H1 (cell line): ENCODE data around the gene FAM234A. TPM values are rescaled to one million over a fixed set of nuclear protein-coding genes. Genes with fewer than 3 reads are reported as not detected.

Source experiments
- CTCF ChIA-PET: fragments of 300-600 bp; sonication (Branson Sonifier 250); formaldehyde crosslinking; loops from one replicate; lab custom pipeline; 2021; ENCODE audit not compliant: partially characterized antibody; lab: Charles Lee
- POLR2A ChIA-PET: fragments of 300-600 bp; sonication (Branson Sonifier 250); formaldehyde crosslinking; loops from one replicate; lab custom pipeline; 2021; ENCODE audit warnings: inconsistent platforms; ENCODE audit not compliant: partially characterized antibody; lab: Charles Lee
- DNase-seq, 2 experiments: peaks; one replicate each; pipeline versions ENCODE4 v3.0.0 to v3.0.0-alpha.2; 2010 to 2022; ENCODE audit warnings: low spot score in 2 of 2, low read depth in 1 of 2, mixed read lengths in 1 of 2
- FAIRE-seq: peaks from 2 replicates; lab custom pipeline; 2011; peaks lifted over from hg19 to GRCh38; lab: Jason Lieb, UNC
- H2AFZ ChIP-seq: 2 replicates; pipeline ENCODE4 v1.8.1; 2012; ENCODE audit warnings: low read length, inconsistent platforms
- H2AK5ac ChIP-seq: 2 replicates; pipeline ENCODE4 v1.6.1; 2013; ENCODE audit warnings: low read depth, low read length
- H2BK120ac ChIP-seq: replicated peaks from 2 replicates; pipeline ENCODE3; 2013; ENCODE audit warnings: low read depth, low read length, inconsistent platforms
- H2BK12ac ChIP-seq: 2 replicates; pipeline ENCODE4 v1.6.1; 2013; ENCODE audit warnings: low read depth, low read length
- H2BK15ac ChIP-seq: 2 replicates; pipeline ENCODE4 v1.6.1; 2013; ENCODE audit warnings: low read length
- H2BK20ac ChIP-seq: 2 replicates; pipeline ENCODE4 v1.6.1; 2013; ENCODE audit warnings: low read length
- H2BK5ac ChIP-seq: 2 replicates; pipeline ENCODE4 v1.6.1; 2013; ENCODE audit warnings: low read depth, low read length
- H3K14ac ChIP-seq: 2 replicates; pipeline ENCODE4 v1.6.1; 2013; ENCODE audit warnings: inconsistent platforms; ENCODE audit not compliant: insufficient read length
- H3K18ac ChIP-seq: 2 replicates; pipeline ENCODE4 v1.6.1; 2013; ENCODE audit warnings: low read length; ENCODE audit errors: extremely low read depth
- H3K23ac ChIP-seq: 2 replicates; pipeline ENCODE4 v1.6.1; 2013; ENCODE audit warnings: inconsistent platforms; ENCODE audit not compliant: insufficient read length
- H3K23me2 ChIP-seq: 2 replicates; pipeline ENCODE4 v1.6.1; 2013; ENCODE audit warnings: low read depth, low read length
- H3K27ac ChIP-seq: 2 replicates; pipeline ENCODE4 v1.6.1; 2011; ENCODE audit warnings: low read depth, low read length, inconsistent platforms
- H3K27me3 ChIP-seq, 4 experiments: replicated peaks in 1 of 4; 1 replicate in 1 of 4; 2 replicates in 3 of 4; pipeline versions ENCODE4 v1.6.1 to v1.8.1; 2011 to 2013; ENCODE audit warnings: low read length in 3 of 4, mild to moderate bottlenecking in 3 of 4, inconsistent platforms in 2 of 4, mixed read lengths in 2 of 4, moderate library complexity in 1 of 4; ENCODE audit not compliant: control insufficient read depth in 3 of 4, insufficient read depth in 3 of 4; ENCODE audit errors: extremely low read depth in 1 of 4
- H3K36me3 ChIP-seq, 4 experiments: 2 replicates each; pipeline versions ENCODE4 v1.6.1 to v1.8.1; 2011 to 2013; ENCODE audit warnings: mild to moderate bottlenecking in 4 of 4, low read length in 3 of 4, moderate library complexity in 2 of 4, control low read depth in 1 of 4, inconsistent platforms in 1 of 4; ENCODE audit not compliant: insufficient read depth in 4 of 4, control insufficient read depth in 2 of 4
- H3K4ac ChIP-seq: replicated peaks from 2 replicates; pipeline ENCODE3; 2013; ENCODE audit warnings: low read length, low read depth, mixed read lengths, inconsistent platforms; ENCODE audit not compliant: insufficient read length
- H3K4me1 ChIP-seq, 4 experiments: replicated peaks in 1 of 4; 1 replicate in 1 of 4; 2 replicates in 3 of 4; pipeline versions ENCODE4 v1.6.1 to v1.8.1; 2011 to 2013; ENCODE audit warnings: low read length in 3 of 4, inconsistent platforms in 2 of 4, mixed read lengths in 1 of 4; ENCODE audit not compliant: insufficient read depth in 4 of 4, control insufficient read depth in 3 of 4
- H3K4me2 ChIP-seq, 2 experiments: 2 replicates each; pipeline versions ENCODE4 v1.6.1 to v1.8.1; 2011 to 2013; ENCODE audit warnings: low read depth in 2 of 2, low read length in 2 of 2, control low read depth in 1 of 2, inconsistent platforms in 1 of 2, mild to moderate bottlenecking in 1 of 2; ENCODE audit not compliant: insufficient read depth in 1 of 2
- H3K4me3 ChIP-seq, 4 experiments: fragments of 200-600, 300-600 bp in 1 of 4; sonication (generic), shearing (Covaris generic), sonication (Bioruptor Twin) in 1 of 4; 2 replicates each; pipeline versions ENCODE4 v1.5.1 to v1.8.1; 2011 to 2016; ENCODE audit warnings: low read length in 4 of 4, low read depth in 3 of 4, control low read depth in 2 of 4, inconsistent platforms in 2 of 4, mild to moderate bottlenecking in 2 of 4, mixed read lengths in 1 of 4, moderate library complexity in 1 of 4; ENCODE audit not compliant: insufficient read depth in 2 of 4; ENCODE audit errors: extremely low read depth in 1 of 4
- H3K56ac ChIP-seq: replicated peaks from 2 replicates; pipeline ENCODE3; 2013; ENCODE audit warnings: low read depth, mild to moderate bottlenecking, mixed read lengths, low read length, inconsistent platforms; ENCODE audit not compliant: insufficient read length
- H3K79me1 ChIP-seq: 2 replicates; pipeline ENCODE4 v1.6.1; 2013; ENCODE audit warnings: low read depth, low read length, control low read depth
- H3K79me2 ChIP-seq, 2 experiments: 2 replicates each; pipeline versions ENCODE4 v1.6.1 to v1.8.1; 2012 to 2013; ENCODE audit warnings: low read length in 2 of 2, mild to moderate bottlenecking in 2 of 2, inconsistent platforms in 1 of 2; ENCODE audit not compliant: insufficient read depth in 2 of 2, control insufficient read depth in 1 of 2
- H3K9ac ChIP-seq, 4 experiments: replicated peaks in 1 of 4; 1 replicate in 1 of 4; 2 replicates in 3 of 4; pipeline versions ENCODE4 v1.6.1 to v1.8.1; 2011 to 2013; ENCODE audit warnings: low read depth in 3 of 4, low read length in 3 of 4, control low read depth in 2 of 4, mild to moderate bottlenecking in 2 of 4, moderate library complexity in 2 of 4, inconsistent platforms in 1 of 4; ENCODE audit errors: extremely low read depth in 1 of 4
- H3K9me3 ChIP-seq, 2 experiments: 2 replicates each; pipeline versions ENCODE4 v1.6.1 to v1.8.1; 2012 to 2013; ENCODE audit warnings: mild to moderate bottlenecking in 2 of 2, moderate library complexity in 2 of 2, control low read depth in 1 of 2, inconsistent platforms in 1 of 2, low read depth in 1 of 2, low read length in 1 of 2, mixed read lengths in 1 of 2; ENCODE audit not compliant: insufficient read depth in 2 of 2
- H4K20me1 ChIP-seq, 2 experiments: replicated peaks in 1 of 2; 2 replicates each; pipeline versions ENCODE3 to v1.8.1; 2011 to 2013; ENCODE audit warnings: inconsistent platforms in 2 of 2, low read length in 2 of 2, mild to moderate bottlenecking in 1 of 2; ENCODE audit not compliant: insufficient read depth in 2 of 2, control insufficient read depth in 1 of 2
- H4K5ac ChIP-seq: 2 replicates; pipeline ENCODE4 v1.6.1; 2013; ENCODE audit warnings: low read length, low read depth, mixed read lengths, inconsistent platforms; ENCODE audit not compliant: insufficient read length
- H4K8ac ChIP-seq: 2 replicates; pipeline ENCODE4 v1.8.0; 2013; ENCODE audit warnings: mild to moderate bottlenecking, moderate library complexity, low read length, inconsistent platforms; ENCODE audit not compliant: insufficient read depth; ENCODE audit errors: extremely low read depth
- H4K91ac ChIP-seq: replicated peaks from 2 replicates; pipeline ENCODE3; 2013; ENCODE audit warnings: low read length, mixed read lengths, inconsistent platforms; ENCODE audit not compliant: insufficient read length
- BCL11A ChIP-seq, 2 experiments: IDR thresholded peaks; one replicate each; pipeline ENCODE4 v1.6.1; 2011; ENCODE audit warnings: low read depth in 2 of 2, low read length in 2 of 2, mild to moderate bottlenecking in 2 of 2
- CBX5 ChIP-seq: fragments of 300-800, 300-1000 bp; sonication (generic); IDR thresholded peaks from 2 replicates; pipeline ENCODE4 v1.7.1; 2016; ENCODE audit warnings: antibody characterized with exemption, low read length, low read depth
- CBX8 ChIP-seq: fragments of 300-800, 300-1000 bp; sonication (generic); IDR thresholded peaks from 2 replicates; pipeline ENCODE4 v1.7.1; 2016; ENCODE audit warnings: low read depth, low read length, borderline replicate concordance
- CHD1 ChIP-seq: IDR thresholded peaks from 2 replicates; pipeline ENCODE4 v1.6.1; 2012; ENCODE audit warnings: low read depth, low read length, improper control_type of control experiment
- CHD2 ChIP-seq: IDR thresholded peaks from 2 replicates; pipeline ENCODE4 v1.6.1; 2012; ENCODE audit warnings: low read length, improper control_type of control experiment
- JUND ChIP-seq: IDR thresholded peaks from 2 replicates; pipeline ENCODE4 v1.6.1; 2011; ENCODE audit warnings: mild to moderate bottlenecking, improper control_type of control experiment, low read length
- RNF2 ChIP-seq: fragments of 200-900, 300-1000 bp; sonication (generic); IDR thresholded peaks from 2 replicates; pipeline ENCODE4 v1.7.1; 2016; ENCODE audit warnings: borderline replicate concordance, low read depth, mild to moderate bottlenecking, antibody characterized with exemption, low read length; ENCODE audit not compliant: poor library complexity, severe bottlenecking; ENCODE audit errors: missing control alignments
- SIX5 ChIP-seq: IDR thresholded peaks from 2 replicates; pipeline ENCODE4 v1.6.1; 2011; ENCODE audit warnings: mild to moderate bottlenecking, low read depth, low read length
- TEAD4 ChIP-seq: IDR thresholded peaks from 2 replicates; pipeline ENCODE4 v1.6.1; 2012; ENCODE audit warnings: low read depth, low read length, inconsistent platforms, mixed read lengths
- WGBS, 2 experiments: shearing (Covaris generic) in 1 of 2; methylation state at CpG; one replicate each; pipeline versions ENCODE4 v1.1.6 to v1.1.7; 2013 to 2015; ENCODE audit warnings: low lambda C conversion rate in 2 of 2, mixed read lengths in 2 of 2, inconsistent platforms in 1 of 2, low coverage in 1 of 2, missing lambda C conversion rate in 1 of 2; ENCODE audit not compliant: insufficient replicate concordance in 2 of 2, insufficient coverage in 1 of 2, insufficient read length in 1 of 2; ENCODE audit errors: extremely low coverage in 1 of 2, missing lambda C conversion rate in 1 of 2; 5-methylcytosine and 5-hydroxymethylcytosine counted together
- polyA plus RNA-seq, 7 experiments: library from polyadenylated mRNA; depleted of rRNA in 3 of 7; stranded (reverse) in 5 of 7; unstranded in 2 of 7; fragments of >200 nt in 5 of 7; fragments of 200-250 nt in 2 of 7; gene quantifications; 1 replicate in 5 of 7; 2 replicates in 1 of 7; 4 replicates in 1 of 7; pipeline versions ENCODE4 v1.2.1 to v1.2.3, GENCODE V29; 2011 to 2013; ENCODE audit warnings: missing spikeins in 2 of 7, mixed read lengths in 2 of 7
- total RNA-seq: library from RNA; stranded (reverse); fragmentation: NEBNext Ultra II Directional; extraction: Animal tissue kit (Norgen Biotek cat#: 25700); gene quantifications from 2 replicates; pipeline ENCODE4 v1.2.1, GENCODE V29; 2021
- TF ChIP-seq, protein P1 (sequence below): IDR thresholded peaks from 2 replicates; pipeline ENCODE4 v1.6.1; 2012; ENCODE audit warnings: low read length, inconsistent platforms
- TF ChIP-seq, protein P2 (sequence below): IDR thresholded peaks from 2 replicates; pipeline ENCODE4 v1.6.1; 2011; ENCODE audit warnings: low read length, improper control_type of control experiment

Gene FAM234A
- total and polyA plus RNA-seq, 2 of the 8 experiments (the other 6 are each of a cell fraction or from before 2014, with no cell fraction given) = 80.6 to 104 TPM

DNA sequence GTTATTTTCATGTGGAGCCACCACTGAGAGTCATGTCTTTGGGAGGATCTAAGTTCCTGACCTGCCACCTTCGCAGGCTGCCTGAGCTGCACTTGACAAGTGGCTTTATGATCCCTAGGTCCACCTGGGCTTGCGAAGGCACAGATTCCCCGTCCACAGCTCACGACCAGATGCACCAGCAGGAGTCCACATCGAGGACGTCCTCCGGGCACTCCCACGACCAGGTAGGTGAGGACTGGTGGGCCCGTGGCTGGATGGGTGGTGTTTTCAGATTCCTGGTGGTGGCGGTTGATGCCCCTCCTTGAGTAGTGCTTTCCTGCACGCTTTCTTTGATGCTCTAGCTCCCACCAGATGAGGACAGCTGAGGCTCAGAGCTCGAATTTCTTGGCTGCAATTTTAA lies 14.8 kb downstream of the FAM234A start:
- peaks cover 0 to 4% (median 3%) of the 10 kb centered on the region in 4 experiments; a peak in 2 of 8 replicates for H3K36me3 ChIP-seq
- no peaks in the 10 kb centered on the region for H3K23me2 ChIP-seq
- H3K56ac ChIP-seq = no peak overlapping the region
- H3K79me1 ChIP-seq = peaks cover 3% of the 10 kb centered on the region
- H3K23ac ChIP-seq = no peak overlapping the region
- no peak for DNase-seq
- H2BK15ac ChIP-seq = no peak overlapping the region
- H3K27ac ChIP-seq = no peak overlapping the region
- no peaks in the 10 kb centered on the region for H3K4me1 ChIP-seq
- peak overlapping the region; percentile 22; the same call in 1 of the 2 replicates for H4K8ac ChIP-seq
- WGBS, 2 experiments = 88% methylated on average over 12 of the region's 12 CpGs; no CpG with 5 or more reads in 1 of the 2 experiments
- H3K27me3 ChIP-seq = no peaks in the 10 kb centered on the region
- peaks cover 0 to 4% of the 10 kb centered on the region in 2 experiments; a peak in 1 of 4 replicates for H3K79me2 ChIP-seq
- no peak overlapping the region for H2AK5ac ChIP-seq
- CTCF ChIA-PET = interaction anchor here (0.6 to 1.6 kb wide), 5 partner anchors 12 to 184 kb away, joined by 3 to 9 read pairs (median 3); no protein-coding TSS in a partner anchor
- H3K4ac ChIP-seq = no peak overlapping the region
- H3K14ac ChIP-seq = no peak overlapping the region
- H2BK12ac ChIP-seq = no peak overlapping the region
- H3K9me3 ChIP-seq = no peaks in the 10 kb centered on the region
- no peak overlapping the region for H2AFZ ChIP-seq
- no peak overlapping the region for H3K9ac ChIP-seq
- H2BK5ac ChIP-seq = no peak overlapping the region
- POLR2A ChIA-PET = interaction anchor here (1.3 to 2.1 kb wide), 3 partner anchors 10 to 20 kb away, joined by 4 to 9 read pairs (median 6); partner anchors contain the start of gene LUC7L
- H2BK120ac ChIP-seq = no peak overlapping the region
- H2BK20ac ChIP-seq = no peak overlapping the region
- H4K91ac ChIP-seq = no peak overlapping the region
- FAIRE-seq = no peak
- H3K18ac ChIP-seq = no peak overlapping the region
- H4K20me1 ChIP-seq = peaks cover 2 to 6% of the 10 kb centered on the region in 2 experiments
- H3K4me2 ChIP-seq = no peak overlapping the region
- no peak overlapping the region for H3K4me3 ChIP-seq
- H4K5ac ChIP-seq = no peak overlapping the region
- TF ChIP-seq BCL11A (IDR thresholded peaks at IDR 0.05; ENCODE audit: low read depth in 2 of 2, low read length in 2 of 2) (no peak), CHD2 (no peak), CBX8 (no peak), CBX5 (no peak), JUND (no peak), TEAD4 (no peak), RNF2 (no peak), SIX5 (no peak), CHD1 (no peak)
- TF ChIP-seq, protein P1, sequence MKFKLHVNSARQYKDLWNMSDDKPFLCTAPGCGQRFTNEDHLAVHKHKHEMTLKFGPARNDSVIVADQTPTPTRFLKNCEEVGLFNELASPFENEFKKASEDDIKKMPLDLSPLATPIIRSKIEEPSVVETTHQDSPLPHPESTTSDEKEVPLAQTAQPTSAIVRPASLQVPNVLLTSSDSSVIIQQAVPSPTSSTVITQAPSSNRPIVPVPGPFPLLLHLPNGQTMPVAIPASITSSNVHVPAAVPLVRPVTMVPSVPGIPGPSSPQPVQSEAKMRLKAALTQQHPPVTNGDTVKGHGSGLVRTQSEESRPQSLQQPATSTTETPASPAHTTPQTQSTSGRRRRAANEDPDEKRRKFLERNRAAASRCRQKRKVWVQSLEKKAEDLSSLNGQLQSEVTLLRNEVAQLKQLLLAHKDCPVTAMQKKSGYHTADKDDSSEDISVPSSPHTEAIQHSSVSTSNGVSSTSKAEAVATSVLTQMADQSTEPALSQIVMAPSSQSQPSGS = no peak
- TF ChIP-seq, protein P2, sequence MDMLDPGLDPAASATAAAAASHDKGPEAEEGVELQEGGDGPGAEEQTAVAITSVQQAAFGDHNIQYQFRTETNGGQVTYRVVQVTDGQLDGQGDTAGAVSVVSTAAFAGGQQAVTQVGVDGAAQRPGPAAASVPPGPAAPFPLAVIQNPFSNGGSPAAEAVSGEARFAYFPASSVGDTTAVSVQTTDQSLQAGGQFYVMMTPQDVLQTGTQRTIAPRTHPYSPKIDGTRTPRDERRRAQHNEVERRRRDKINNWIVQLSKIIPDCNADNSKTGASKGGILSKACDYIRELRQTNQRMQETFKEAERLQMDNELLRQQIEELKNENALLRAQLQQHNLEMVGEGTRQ = no peak
